Astrocyte (in vitro differentiated cells and primary cell): ENCODE results near the gene NGDN. TPM values are rescaled to one million over a fixed set of nuclear protein-coding genes. Genes with fewer than 3 reads are reported as not detected.

Experiments used
- DNase-seq: peaks from one replicate; pipeline ENCODE4 v3.0.0-alpha.2; 2010; ENCODE audit warnings: low read depth
- FAIRE-seq: peaks from 2 replicates; lab custom pipeline; 2011; peaks lifted over from hg19 to GRCh38; lab: Jason Lieb, UNC
- H2AFZ ChIP-seq: 2 replicates; pipeline ENCODE4 v1.6.0; 2012; ENCODE audit warnings: low read depth, low read length, inconsistent platforms
- H3K27ac ChIP-seq: 2 replicates; pipeline ENCODE4 v1.5.1; 2011; ENCODE audit warnings: low read depth, low read length, inconsistent platforms
- H3K27me3 ChIP-seq: 2 replicates; pipeline ENCODE4 v1.6.0; 2011; ENCODE audit warnings: low read length, inconsistent platforms; ENCODE audit not compliant: insufficient read depth
- H3K36me3 ChIP-seq: 2 replicates; pipeline ENCODE4 v1.5.1; 2011; ENCODE audit warnings: low read length, inconsistent platforms; ENCODE audit not compliant: insufficient read depth
- H3K4me1 ChIP-seq: 2 replicates; pipeline ENCODE4 v1.5.1; 2011; ENCODE audit warnings: low read length, inconsistent platforms; ENCODE audit not compliant: insufficient read depth
- H3K4me2 ChIP-seq: 2 replicates; pipeline ENCODE4 v1.6.0; 2012; ENCODE audit warnings: low read length, inconsistent platforms
- H3K4me3 ChIP-seq: 2 replicates; pipeline ENCODE4 v1.5.1; 2011; ENCODE audit warnings: low read depth, mild to moderate bottlenecking, low read length, inconsistent platforms; ENCODE audit not compliant: insufficient read depth
- H3K79me2 ChIP-seq: 2 replicates; pipeline ENCODE4 v1.6.0; 2012; ENCODE audit warnings: mild to moderate bottlenecking, low read length, inconsistent platforms; ENCODE audit not compliant: insufficient read depth
- H3K9ac ChIP-seq: 2 replicates; pipeline ENCODE4 v1.6.0; 2012; ENCODE audit warnings: mild to moderate bottlenecking, low read length, inconsistent platforms
- H3K9me3 ChIP-seq: 2 replicates; pipeline ENCODE4 v1.5.1; 2012; ENCODE audit warnings: low read depth, mild to moderate bottlenecking, low read length, inconsistent platforms; ENCODE audit not compliant: insufficient read depth
- H4K20me1 ChIP-seq: 2 replicates; pipeline ENCODE4 v1.6.0; 2012; ENCODE audit warnings: low read length, inconsistent platforms; ENCODE audit not compliant: insufficient read depth
- H3K27ac Mint-ChIP-seq: one replicate; pipeline ENCODE4 v1.8.0; 2021; ENCODE audit warnings: mild to moderate bottlenecking, mixed read lengths; ENCODE audit not compliant: unreplicated experiment
- H3K27me3 Mint-ChIP-seq: one replicate; pipeline ENCODE4 v1.8.0; 2021; ENCODE audit warnings: low read depth, mixed read lengths; ENCODE audit not compliant: unreplicated experiment
- H3K36me3 Mint-ChIP-seq: one replicate; pipeline ENCODE4 v1.8.0; 2021; ENCODE audit warnings: low read depth, mixed read lengths; ENCODE audit not compliant: unreplicated experiment
- H3K4me1 Mint-ChIP-seq: one replicate; pipeline ENCODE4 v1.8.0; 2021; ENCODE audit warnings: low read depth, mixed read lengths; ENCODE audit not compliant: unreplicated experiment
- H3K4me3 Mint-ChIP-seq: one replicate; pipeline ENCODE4 v1.8.0; 2021; ENCODE audit warnings: mild to moderate bottlenecking, moderate library complexity, mixed read lengths; ENCODE audit not compliant: unreplicated experiment
- H3K9me3 Mint-ChIP-seq: one replicate; pipeline ENCODE4 v1.8.0; 2021; ENCODE audit warnings: mild to moderate bottlenecking, mixed read lengths; ENCODE audit not compliant: unreplicated experiment
- EZH2 ChIP-seq: IDR thresholded peaks from 2 replicates; pipeline ENCODE4 v1.6.1; 2012; ENCODE audit warnings: mild to moderate bottlenecking, low read length, inconsistent platforms; ENCODE audit not compliant: insufficient read depth
- total RNA-seq: library from RNA; stranded (reverse); gene quantifications from 2 replicates; pipeline ENCODE4 v1.2.1, GENCODE V29; 2021
- TF ChIP-seq, protein P1 (sequence below): IDR thresholded peaks from 2 replicates; pipeline ENCODE4 v1.5.1; 2011; ENCODE audit warnings: low read depth, mild to moderate bottlenecking, inconsistent platforms, low read length, moderate library complexity; ENCODE audit not compliant: insufficient read depth

NGDN gene
- total RNA-seq, 1 donor from 2014 or later: 28.6 TPM

DNA sequence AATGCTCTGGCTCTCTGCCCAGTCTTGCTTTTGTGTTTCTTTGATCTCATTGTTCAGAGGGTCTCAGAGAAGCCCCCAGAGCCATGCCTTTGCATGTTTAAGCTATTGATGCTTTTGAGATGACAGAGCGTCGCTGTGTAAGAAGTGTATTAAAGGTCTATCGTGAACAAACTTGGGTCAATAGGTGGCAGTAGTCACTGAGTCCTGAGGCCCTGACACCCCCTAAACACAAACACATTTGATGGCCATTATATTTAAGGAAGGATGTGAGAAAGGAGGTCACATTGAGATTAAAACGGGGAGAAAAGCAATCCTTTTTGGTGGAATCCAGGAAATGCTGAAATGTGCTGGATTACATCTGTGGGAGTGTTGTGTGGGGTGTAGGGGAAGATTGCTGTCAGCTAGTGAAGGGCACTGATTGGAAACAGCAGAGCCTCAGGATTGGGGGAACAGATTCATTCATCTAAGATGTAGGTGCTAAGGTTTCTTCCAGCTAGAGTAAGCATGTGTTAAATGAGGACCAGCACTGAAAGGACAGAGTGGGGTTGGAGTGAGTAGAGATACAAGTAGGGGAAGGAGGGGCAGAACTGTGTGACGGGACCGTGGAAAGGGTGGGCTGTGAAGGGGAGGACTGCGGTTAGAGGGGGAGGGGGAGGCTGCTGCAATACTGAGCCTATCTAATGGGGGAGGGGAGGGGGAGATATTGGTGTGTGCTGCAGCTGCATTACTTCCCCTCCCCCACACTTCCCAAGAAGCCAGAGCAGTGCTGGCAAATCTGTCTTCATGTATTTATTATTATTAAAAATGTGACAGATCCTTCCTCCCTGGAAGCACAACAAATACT lies 12.7 kb downstream of the NGDN start:
- Histone ChIP-seq H3K9ac (no peak overlapping the region), H3K27ac (no peak overlapping the region)
- H3K27ac Mint-ChIP-seq: peak overlapping the region; percentile 60

DNA sequence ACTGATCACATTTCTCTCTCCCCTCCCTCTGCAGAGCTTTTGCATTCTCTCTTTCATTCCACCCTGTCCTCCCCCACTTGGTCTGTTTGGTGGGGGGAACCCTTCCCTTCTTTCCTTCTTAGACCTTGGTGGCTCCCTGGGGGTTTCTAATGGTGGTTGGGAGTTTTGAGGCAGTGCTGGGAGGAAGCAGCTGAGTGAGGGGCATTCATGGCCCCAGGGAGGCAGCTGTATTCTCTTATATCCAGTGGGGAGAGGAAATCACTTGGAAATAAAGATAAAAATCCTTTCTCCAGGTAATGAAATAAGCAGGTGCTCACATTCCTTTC lies 13.3 kb downstream of the NGDN start:
- no peaks in the 10 kb centered on the region for H3K4me1 ChIP-seq
- H3K36me3 ChIP-seq: peaks cover 14% of the 10 kb centered on the region
- FAIRE-seq (no peak), DNase-seq (no peak)
- H2AFZ ChIP-seq: no peak overlapping the region
- H3K4me3 ChIP-seq: no peak overlapping the region
- H3K4me3 Mint-ChIP-seq: no peak overlapping the region
- H3K79me2 ChIP-seq: no peaks in the 10 kb centered on the region
- peaks cover 7% of the 10 kb centered on the region for H3K4me1 Mint-ChIP-seq
- no peaks in the 10 kb centered on the region for H3K9me3 Mint-ChIP-seq
- H3K4me2 ChIP-seq: no peak overlapping the region
- H3K27me3 Mint-ChIP-seq: no peaks in the 10 kb centered on the region
- H3K27ac ChIP-seq: no peak overlapping the region
- TF ChIP-seq EZH2: no peak
- TF ChIP-seq, protein P1, sequence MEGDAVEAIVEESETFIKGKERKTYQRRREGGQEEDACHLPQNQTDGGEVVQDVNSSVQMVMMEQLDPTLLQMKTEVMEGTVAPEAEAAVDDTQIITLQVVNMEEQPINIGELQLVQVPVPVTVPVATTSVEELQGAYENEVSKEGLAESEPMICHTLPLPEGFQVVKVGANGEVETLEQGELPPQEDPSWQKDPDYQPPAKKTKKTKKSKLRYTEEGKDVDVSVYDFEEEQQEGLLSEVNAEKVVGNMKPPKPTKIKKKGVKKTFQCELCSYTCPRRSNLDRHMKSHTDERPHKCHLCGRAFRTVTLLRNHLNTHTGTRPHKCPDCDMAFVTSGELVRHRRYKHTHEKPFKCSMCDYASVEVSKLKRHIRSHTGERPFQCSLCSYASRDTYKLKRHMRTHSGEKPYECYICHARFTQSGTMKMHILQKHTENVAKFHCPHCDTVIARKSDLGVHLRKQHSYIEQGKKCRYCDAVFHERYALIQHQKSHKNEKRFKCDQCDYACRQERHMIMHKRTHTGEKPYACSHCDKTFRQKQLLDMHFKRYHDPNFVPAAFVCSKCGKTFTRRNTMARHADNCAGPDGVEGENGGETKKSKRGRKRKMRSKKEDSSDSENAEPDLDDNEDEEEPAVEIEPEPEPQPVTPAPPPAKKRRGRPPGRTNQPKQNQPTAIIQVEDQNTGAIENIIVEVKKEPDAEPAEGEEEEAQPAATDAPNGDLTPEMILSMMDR: no peak
- no peaks in the 10 kb centered on the region for H3K9me3 ChIP-seq
- H4K20me1 ChIP-seq: peaks cover 40% of the 10 kb centered on the region
- no peaks in the 10 kb centered on the region for H3K27me3 ChIP-seq
- peaks cover 4% of the 10 kb centered on the region for H3K36me3 Mint-ChIP-seq
- H3K27ac Mint-ChIP-seq: no peak overlapping the region
- H3K9ac ChIP-seq: no peak overlapping the region

More for the DNA sequence above, 12.7 kb downstream of the NGDN start:
- FAIRE-seq (no peak), DNase-seq (no peak)
- H3K4me2 ChIP-seq: no peak overlapping the region
- TF ChIP-seq, protein P1: no peak
- H3K4me1 ChIP-seq: no peaks in the 10 kb centered on the region
- peaks cover 46% of the 10 kb centered on the region for H4K20me1 ChIP-seq
- peaks cover 17% of the 10 kb centered on the region for H3K36me3 ChIP-seq
- H2AFZ ChIP-seq: no peak overlapping the region
- Mint-ChIP-seq H3K4me3 (peak overlapping the region; percentile 50), H3K9me3 (no peaks in the 10 kb centered on the region), H3K27me3 (no peaks in the 10 kb centered on the region), H3K36me3 (peaks cover 4% of the 10 kb centered on the region), H3K4me1 (peaks cover 7% of the 10 kb centered on the region)
- H3K79me2 ChIP-seq: no peaks in the 10 kb centered on the region
- no peaks in the 10 kb centered on the region for H3K27me3 ChIP-seq
- no peak overlapping the region for H3K4me3 ChIP-seq
- H3K9me3 ChIP-seq: no peaks in the 10 kb centered on the region

DNA sequence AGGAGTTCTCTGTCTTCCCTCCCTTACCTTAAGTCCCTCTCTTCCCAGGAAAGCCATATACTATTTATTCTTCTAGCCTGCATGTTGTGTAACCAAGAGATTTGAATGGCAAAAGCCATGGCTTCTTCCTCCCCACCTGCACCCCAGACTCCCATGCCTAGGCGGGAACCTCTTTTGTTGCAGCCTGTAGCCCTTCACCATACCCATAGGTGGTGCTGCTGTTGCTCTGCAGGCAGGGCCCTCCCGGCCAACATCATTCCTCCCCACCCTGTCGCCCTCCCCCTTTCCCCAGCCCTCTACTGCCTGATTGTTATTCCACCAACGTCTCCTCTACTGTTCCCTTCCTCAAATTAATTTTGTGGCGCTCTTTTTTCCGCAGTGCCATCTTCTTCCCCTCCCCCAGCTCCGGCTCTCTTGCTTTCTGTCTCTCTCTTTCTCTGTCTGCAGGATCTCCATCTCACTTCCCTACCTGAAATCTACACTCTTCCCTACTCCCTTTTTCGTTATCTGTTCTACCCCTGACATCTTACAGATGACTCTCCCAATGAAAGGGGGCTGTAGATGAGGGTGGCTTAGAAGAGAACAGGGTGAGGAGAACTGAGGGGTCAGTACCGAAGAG lies 13.8 kb downstream of the NGDN start:
- Mint-ChIP-seq H3K9me3 (no peaks in the 10 kb centered on the region), H3K4me1 (peaks cover 7% of the 10 kb centered on the region), H3K27me3 (no peaks in the 10 kb centered on the region), H3K4me3 (no peak overlapping the region), H3K27ac (peak overlapping the region; percentile 20), H3K36me3 (peaks cover 4% of the 10 kb centered on the region)
- no peak overlapping the region for H3K4me2 ChIP-seq
- H3K9ac ChIP-seq: no peak overlapping the region
- H4K20me1 ChIP-seq: peaks cover 37% of the 10 kb centered on the region
- TF ChIP-seq, protein P1: peak; percentile 25
- no peak for TF ChIP-seq EZH2
- H3K4me1 ChIP-seq: no peaks in the 10 kb centered on the region
- no peaks in the 10 kb centered on the region for H3K27me3 ChIP-seq
- H2AFZ ChIP-seq: no peak overlapping the region
- no peak for DNase-seq
- H3K27ac ChIP-seq: no peak overlapping the region
- H3K79me2 ChIP-seq: no peaks in the 10 kb centered on the region
- H3K4me3 ChIP-seq: no peak overlapping the region
- no peak for FAIRE-seq
- peaks cover 15% of the 10 kb centered on the region for H3K36me3 ChIP-seq
- H3K9me3 ChIP-seq: no peaks in the 10 kb centered on the region
